Upper lobe of left lung (tissue), 4 donors: ENCODE measurements around the gene ACTG1.

Source experiments
- POLR2A ChIP-seq, 4 donors: fragments of 450-650 bp; IDR thresholded peaks; one replicate each; pipeline ENCODE4 v1.5.1; 2016 to 2017; ENCODE audit warnings: antibody characterized with exemption in 4 of 4, mild to moderate bottlenecking in 2 of 4
- POLR2AphosphoS5 ChIP-seq, 2 donors: sonication (generic); formaldehyde crosslinking; IDR thresholded peaks; one replicate each; pipeline ENCODE4 v1.5.1; 2017; ENCODE audit warnings: antibody characterized with exemption in 2 of 2
- TF ChIP-seq, protein P1 (sequence below), 6 experiments: fragments of 450-650 bp in 4 of 6; fragments of 200-600 bp in 2 of 6; sonication (generic) in 2 of 6; IDR thresholded peaks; one replicate each; pipeline ENCODE4 v1.5.1; 2016 to 2019; ENCODE audit warnings: antibody characterized with exemption in 6 of 6

DNA sequence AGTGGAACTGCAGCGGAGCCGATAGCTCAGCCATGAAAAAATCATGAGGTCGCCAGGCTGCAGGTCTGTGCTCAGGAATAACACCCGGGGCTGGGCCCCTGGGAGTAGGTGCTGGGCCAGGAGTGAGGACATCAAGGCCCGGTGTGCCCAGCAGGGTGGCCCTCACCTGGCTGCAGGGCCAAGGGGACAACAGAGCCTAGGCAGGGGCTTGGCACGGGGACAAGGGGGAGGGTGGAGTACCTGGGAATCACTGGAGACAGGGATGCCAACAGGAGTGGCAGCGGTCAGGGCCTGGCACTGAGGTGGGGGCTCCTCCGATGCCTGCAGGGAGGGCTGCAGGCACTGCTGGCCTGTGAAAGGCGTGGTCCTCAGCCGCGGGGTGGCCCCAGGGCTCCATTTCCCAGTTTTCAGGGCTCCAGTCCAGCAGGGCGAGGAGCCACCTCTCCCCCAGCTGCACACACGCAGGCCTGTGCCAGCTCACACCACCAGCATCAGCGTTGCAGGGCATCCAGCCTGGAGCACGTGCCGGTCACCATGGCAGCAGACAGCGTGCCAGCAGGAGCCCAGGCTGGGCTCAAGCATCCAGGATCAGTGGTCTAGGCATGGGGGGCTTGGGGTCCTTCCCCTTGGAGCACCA lies 10.9 kb upstream of the ACTG1 start:
- TF ChIP-seq, protein P1, sequence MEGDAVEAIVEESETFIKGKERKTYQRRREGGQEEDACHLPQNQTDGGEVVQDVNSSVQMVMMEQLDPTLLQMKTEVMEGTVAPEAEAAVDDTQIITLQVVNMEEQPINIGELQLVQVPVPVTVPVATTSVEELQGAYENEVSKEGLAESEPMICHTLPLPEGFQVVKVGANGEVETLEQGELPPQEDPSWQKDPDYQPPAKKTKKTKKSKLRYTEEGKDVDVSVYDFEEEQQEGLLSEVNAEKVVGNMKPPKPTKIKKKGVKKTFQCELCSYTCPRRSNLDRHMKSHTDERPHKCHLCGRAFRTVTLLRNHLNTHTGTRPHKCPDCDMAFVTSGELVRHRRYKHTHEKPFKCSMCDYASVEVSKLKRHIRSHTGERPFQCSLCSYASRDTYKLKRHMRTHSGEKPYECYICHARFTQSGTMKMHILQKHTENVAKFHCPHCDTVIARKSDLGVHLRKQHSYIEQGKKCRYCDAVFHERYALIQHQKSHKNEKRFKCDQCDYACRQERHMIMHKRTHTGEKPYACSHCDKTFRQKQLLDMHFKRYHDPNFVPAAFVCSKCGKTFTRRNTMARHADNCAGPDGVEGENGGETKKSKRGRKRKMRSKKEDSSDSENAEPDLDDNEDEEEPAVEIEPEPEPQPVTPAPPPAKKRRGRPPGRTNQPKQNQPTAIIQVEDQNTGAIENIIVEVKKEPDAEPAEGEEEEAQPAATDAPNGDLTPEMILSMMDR (IDR thresholded peaks at IDR 0.05) = no peak
- TF ChIP-seq POLR2A (IDR thresholded peaks at IDR 0.05) (no peak), POLR2AphosphoS5 (IDR thresholded peaks at IDR 0.05) (no peak)
